COR-L47 (cell line): ENCODE results near the gene HAX1.
A peak's percentile ranks its signal among the peaks of the same experiment; 100 is the strongest.
"Not testable (repeated sequence)": the region's sequence is repeated elsewhere in the genome, so short reads cannot be mapped to it uniquely, and the experiment has no call there.

Experiments used
- DNase-seq: peaks from one replicate; lab custom pipeline; 2025; lab: John Stamatoyannopoulos, UW

Gene HAX1

DNA sequence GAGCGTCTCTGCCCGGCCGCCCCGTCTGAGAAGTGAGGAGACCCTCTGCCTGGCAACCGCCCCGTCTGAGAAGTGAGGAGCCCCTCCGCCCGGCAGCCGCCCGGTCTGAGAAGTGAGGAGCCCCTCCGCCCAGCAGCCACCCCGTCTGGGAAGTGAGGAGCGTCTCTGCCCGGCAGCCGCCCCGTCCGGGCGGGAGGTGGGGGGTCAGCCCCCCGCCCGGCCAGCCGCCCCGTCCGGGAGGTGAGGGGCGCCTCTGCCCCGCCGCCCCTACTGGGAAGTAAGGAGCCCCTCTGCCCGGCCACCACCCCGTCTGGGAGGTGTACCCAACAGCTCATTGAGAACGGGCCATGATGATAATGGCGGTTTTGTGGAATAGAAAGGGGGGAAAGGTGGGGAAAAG lies 15.2 kb downstream of the HAX1 start:
- DNase-seq: not testable (repeated sequence)

DNA sequence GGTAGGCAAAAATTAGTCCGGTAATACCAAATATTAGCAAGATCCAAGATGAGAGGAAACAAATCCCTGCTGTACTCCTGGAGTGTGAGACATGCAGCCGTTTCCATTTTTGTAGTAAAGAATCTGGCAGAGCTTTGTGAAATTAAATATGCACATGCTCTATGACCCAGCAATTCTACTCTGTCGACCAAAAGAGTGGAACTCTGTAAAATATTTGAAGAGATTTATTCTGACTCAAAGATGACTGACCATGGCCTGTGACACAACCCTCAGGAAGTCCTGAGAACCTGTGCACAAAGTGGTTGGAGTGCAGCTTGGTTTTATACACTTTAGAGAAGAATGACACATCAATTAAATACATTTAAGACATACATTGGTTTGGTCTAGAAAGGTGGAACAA lies 16.2 kb downstream of the HAX1 start:
- DNase-seq: no peak

DNA sequence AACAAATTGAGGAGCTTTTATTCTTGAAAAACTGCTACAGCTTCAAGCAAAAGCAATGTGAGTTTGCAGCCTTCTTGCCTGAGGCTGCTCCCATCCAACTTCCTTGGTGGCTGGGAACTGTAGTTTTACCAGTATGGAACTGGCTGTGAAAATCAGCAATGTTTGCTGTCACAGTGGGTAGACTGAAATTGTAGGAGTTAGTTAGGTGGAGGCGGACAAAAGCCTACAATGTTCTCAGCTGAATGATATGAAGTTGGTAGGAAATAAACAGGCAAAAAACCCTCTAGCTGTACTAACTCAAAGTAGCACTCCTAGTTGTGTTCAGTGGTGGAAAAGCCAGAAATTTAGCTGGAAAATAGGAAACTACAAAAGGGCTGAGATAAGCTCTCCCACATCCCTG lies 18.5 kb downstream of the HAX1 start:
- no peak for DNase-seq

DNA sequence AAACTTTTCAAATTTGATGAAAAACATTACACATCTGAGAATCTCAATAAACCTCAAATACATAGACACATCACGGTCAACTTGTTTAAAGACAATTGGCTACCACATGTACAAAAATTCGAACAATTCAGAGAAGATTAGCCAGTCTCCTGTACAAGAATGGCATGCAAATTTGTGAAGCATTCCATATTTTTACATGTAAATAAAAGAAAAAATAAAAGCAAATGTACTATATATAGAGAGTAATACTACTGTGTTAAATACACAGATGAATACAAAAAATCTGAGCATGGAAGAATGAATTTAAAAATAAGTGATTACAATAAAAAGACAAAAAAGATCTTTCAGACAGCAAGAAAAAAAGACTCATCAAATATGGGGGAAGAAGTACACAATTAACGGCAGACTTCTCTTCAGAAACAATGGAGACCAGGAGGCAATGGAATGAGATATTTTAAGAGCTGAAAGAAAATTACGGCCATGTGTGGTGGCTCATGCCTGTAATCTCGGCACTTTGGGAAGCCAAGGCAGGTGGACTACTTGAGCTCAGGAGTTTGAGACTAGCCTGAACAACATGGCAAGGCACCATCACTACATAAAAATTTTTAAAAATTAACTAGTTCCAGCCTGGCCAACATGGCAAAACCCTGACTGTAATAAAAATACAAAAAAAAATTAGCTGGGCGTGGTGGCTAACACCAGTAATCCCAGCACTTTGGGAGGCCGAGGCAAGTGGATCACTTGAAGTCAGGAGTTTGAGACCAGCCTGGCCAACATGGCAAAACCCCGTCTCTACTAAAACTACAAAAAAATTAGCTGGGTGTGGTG lies 23.2 kb downstream of the HAX1 start:
- no peak for DNase-seq

DNA sequence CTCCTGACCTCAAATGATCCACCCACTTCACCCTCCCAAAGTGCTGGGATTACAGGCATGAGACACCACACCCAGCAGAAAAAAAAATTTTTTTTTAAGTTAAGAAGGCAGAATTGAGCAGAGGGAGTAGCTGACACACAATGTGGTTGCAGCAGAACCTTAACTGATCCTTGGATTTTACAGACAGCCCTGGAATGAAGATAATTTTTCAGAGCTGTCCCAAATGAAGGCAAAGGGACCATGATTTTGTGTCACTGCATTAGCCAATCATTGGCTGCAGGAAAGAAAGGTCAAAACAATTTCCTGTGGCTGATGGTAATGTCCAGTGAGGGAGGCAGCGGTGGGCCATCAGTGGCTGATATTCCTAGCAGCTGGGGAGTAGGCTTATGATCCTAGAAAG lies 29.2 kb downstream of the HAX1 start:
- DNase-seq: no peak

DNA sequence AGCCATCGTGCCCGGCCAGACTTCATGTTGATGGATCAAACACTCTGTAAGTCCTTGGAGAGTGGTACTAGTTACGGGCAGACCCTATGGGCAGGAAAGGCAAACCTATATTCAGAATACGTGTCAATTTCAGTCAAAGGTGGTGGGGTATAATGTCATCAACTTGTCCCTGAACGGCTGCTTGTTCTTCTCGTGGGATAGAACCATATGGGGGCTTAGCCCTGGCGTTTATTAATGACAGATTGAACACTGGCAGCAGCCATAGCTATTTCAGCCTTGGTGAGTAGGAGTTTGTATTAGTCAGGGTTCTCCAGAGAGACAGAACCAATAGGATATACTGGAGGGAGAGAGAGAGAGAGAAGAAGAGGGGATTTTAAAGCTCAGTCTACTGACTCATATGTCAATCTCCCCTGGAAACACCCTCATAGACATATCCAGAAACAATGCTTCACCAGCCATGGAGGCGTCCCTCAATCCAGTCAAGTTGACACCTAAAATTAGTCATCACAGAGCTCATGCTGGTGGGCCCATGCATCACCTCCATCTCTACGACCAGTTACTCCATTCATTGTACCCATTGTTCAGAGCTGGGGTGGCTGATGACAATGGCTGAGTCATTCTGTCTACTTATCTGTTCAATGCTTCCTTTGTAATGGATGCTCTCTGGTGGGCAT lies 32.4 kb downstream of the HAX1 start:
- no peak for DNase-seq

DNA sequence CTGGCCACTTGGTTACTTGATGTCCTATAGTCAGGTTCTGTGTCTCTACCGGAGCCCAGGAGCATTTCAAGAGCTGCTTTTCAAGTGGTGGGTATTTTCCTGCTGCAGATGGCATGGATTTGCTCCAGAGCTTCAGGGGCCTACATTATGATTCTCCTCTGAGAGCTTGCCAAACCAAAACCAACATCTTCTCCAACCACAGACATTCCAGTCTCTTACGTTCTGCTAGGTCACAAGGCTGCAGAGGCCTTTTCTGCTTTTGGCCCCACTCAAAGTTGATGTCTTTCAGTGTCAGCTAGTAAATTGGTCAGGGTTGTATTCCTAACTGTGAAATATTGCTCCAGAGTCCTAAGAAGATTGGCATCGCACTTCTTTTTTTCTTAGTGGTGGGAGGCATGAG lies 33.7 kb downstream of the HAX1 start:
- no peak for DNase-seq

DNA sequence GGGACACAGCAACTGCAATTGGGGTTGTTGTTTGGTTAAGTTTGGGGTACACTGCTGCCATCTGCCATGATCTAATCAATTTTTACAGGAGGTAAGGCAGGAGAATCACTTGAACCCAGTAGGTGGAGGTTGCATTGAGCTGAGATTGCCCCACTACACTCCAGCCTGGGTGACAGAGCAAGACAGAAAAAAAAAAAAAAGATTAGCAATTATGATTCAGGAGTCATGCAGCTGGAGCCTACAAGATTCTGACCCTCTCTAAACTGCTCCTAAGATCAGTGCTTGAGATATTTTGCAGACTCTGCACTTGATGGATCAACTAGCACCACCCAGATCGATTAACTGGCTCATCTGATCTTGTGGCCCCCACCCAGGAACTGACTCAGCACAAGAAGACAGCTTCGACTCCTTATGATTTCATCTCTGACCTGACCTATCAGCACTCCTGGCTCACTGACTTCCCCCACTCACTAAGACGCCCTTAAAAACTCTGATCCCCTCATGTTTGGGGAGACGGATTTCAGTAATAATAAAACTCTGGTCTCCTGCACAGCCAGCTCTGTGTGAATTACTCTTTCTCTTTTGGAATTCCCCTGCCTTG lies 35.3 kb downstream of the HAX1 start:
- not testable (repeated sequence) for DNase-seq

DNA sequence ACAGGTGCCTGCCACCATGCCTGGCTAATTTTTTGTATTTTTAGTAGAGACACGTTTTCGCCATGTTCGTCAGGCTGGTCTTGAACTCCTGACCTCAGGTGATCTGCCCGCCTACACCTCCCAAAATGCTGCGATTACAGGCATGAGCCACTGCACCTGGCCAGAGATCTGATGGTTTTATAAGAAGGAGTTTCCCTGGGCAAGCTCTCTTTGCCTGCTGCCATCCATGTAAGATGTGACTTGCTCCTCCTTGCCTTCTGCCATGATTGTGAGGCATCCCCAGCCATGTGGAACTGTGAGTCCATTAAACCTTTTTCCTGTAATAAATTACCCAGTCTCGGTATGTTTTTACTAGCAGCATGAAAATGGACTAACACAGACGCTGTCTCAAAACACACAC lies 36.7 kb downstream of the HAX1 start:
- DNase-seq: not testable (repeated sequence)

DNA sequence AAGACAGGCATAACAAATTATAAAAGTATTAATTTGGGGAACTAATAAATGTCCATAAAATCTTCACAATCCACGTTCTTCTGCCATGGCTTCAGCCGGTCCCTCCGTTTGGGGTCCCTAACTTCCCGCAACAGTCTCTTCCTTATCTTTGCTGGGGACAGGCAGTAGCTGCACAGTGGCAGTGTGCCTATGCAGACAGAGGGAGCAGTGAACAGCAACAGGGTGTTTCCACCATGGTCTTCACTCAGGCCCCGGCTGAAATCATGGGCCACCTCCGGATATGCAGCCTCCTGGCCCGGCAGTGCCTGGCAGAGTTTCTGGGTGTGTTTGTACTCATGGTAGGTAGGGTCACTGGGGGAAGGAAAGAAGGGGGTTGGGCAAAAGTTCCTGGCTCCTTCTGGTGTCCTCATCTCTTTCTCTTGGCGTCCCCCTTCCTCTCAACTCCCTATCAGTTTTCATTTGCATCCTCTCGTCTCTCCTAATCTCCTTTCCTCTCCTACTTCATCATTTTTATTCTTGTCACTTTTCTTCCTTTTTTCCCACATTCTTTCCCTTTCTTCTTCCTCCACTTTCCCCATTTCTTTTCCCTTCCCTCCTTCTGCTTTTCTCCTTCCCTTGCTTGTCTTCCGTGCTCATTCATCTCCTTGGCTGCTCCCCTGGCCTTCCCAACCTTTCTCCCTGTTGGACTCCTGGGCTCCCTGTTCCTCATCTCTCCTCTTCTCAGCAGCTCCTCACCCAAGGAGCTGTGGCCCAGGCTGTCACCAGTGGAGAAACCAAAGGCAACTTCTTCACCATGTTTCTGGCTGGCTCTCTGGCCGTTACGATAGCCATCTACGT lies 40.0 kb downstream of the HAX1 start:
- not testable (repeated sequence) for DNase-seq

DNA sequence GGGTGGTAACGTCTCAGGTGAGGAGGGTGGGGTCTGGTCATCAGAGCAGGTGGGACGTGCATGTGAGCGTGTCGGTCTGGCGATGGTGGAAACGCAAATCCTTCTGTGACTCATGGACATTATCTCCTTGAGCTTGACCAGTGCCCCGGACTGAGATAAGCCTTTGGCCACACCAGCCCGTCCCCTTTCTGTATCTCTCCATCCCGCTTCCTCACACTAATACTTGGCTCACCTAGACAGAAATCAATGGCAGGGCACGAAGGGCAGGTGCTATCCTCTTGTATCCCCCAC lies 40.6 kb downstream of the HAX1 start:
- no peak for DNase-seq

DNA sequence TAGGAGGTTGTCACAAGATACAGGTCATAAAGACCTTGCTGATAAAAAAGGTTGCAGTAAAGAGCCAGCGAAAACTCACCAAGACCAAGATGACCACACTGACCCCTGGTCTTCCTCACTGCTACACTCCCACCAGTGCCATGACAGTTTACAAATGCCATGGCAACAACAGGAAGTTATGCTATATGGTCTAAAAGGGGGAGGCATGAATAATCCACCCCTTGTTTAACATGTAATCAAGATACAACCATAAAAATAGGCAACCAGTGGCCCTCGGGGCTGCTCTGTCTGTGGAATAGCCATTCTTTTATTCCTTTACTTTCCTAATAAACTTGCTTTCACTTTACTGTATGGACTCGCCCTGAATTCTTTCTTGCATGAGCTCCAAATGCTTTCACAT lies 41.8 kb downstream of the HAX1 start:
- not testable (repeated sequence) for DNase-seq

DNA sequence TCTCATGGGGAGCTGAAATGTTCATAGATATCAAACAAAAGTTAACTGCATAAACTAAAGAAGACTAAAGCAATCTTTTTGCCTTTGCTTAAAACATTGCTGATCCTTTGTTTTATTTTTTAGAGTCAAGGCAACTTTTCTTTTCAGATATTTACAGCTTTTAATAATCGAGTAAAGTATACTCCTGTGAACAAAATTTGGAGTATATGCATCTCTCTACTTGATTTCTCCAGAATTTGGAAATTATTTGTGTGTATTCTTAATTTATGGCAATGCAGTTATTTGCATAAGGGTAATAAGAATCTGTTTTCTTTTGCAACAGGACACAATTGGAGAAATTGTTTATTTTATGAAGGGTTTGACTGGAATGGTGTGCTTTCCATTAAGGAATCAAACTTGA lies 44.3 kb downstream of the HAX1 start:
- no peak for DNase-seq

DNA sequence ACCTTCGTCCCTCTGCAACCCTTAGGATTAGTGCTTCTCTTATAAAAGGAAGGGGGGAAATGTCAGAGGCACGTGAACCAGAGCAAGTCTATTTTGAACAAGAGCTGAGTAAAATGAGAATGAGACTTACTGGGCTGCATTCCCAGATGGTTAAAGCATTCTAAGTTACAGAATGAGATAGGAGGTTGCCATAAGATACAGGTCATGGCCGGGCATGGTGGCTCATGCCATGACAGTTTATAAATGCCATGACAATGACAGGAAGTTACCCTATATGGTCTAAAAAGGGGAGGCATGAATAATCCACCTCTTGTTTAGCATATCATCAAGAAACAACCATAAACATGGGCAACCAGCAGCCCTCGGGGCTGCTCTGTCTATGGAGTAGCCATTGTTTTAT lies 46.0 kb downstream of the HAX1 start:
- no peak for DNase-seq

DNA sequence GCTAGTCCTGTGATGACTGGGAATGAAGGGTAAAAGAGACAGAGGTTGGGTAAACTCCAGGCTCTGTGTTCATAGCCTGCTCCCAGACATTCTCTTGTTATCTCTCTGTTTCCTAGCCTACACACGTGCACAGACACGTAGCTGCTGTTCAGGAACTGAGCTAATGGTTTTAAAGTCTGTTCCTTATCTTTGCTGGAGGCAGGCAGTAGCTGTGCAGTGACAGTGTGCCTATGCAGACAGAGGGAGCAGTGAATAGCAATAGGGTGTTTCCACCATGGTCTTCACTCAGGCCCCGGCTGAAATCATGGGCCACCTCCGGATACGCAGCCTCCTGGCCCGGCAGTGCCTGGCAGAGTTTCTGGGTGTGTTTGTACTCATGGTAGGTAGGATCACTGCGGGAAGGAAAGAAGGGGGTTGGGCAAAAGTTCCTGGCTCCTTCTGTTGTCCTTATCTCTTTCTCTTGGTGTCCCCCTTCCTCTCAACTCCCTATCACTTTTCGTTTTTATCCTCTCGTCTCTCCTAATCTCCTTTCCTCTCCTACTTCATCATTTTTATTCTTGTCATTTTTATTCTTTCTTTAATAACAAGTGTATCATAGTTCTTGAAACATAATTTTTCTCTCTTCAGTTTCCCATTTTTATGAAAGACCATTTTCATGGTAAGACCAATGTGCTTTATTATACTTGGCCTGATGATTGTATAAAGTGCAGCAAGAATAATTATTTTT lies 48.6 kb downstream of the HAX1 start, which contains the start of gene AQP10:
TSS of gene AQP10 (plus strand) at position 212 of the 727 bp plus-strand sequence. CDS start at position 275, 63 bp downstream.
- no peak for DNase-seq

DNA sequence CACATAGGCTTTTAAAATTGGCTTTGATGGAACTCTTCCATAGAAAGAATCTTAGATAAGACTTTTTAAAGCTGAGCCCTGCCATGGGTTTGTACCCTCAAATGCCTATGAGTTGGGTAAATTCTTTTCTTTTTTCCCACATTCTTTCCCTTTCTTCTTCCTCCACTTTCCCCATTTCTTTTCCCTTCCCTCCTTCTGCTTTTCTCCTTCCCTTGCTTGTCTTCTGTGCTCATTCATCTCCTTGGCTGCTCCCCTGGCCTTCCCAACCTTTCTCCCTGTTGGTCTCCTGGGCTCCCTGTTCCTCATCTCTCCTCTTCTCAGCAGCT lies 49.1 kb downstream of the HAX1 start:
- DNase-seq: not testable (repeated sequence)

DNA sequence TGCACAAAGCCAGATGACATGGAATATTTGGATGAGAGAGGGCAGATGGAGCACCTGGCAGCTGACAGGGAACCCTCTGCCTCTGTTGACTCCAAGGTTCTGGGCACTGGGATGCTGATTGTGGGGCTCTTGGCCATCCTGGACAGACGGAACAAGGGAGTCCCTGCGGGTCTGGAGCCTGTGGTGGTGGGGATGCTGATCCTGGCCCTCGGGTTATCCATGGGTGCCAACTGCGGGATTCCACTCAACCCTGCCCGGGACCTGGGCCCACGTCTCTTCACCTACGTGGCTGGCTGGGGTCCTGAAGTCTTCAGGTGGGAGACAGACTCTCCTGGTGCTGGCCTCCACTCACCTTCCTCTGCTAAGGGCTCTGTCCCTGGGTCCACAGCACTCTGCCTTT lies 51.1 kb downstream of the HAX1 start:
- no peak for DNase-seq

DNA sequence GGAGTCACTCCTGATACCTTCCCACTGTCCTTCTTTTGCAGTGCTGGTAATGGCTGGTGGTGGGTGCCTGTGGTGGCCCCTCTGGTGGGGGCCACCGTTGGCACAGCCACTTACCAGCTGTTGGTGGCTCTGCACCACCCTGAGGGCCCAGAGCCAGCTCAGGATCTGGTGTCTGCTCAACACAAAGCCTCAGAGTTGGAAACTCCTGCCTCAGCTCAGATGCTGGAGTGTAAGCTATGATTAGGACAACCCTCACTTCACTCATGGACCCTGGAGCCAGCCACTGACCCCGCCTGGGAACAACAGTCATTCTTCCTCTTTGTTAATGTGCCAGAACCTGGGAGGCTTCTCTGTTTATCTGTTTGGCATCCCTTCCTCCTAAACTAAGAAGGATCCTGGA lies 51.8 kb downstream of the HAX1 start:
- no peak for DNase-seq

DNA sequence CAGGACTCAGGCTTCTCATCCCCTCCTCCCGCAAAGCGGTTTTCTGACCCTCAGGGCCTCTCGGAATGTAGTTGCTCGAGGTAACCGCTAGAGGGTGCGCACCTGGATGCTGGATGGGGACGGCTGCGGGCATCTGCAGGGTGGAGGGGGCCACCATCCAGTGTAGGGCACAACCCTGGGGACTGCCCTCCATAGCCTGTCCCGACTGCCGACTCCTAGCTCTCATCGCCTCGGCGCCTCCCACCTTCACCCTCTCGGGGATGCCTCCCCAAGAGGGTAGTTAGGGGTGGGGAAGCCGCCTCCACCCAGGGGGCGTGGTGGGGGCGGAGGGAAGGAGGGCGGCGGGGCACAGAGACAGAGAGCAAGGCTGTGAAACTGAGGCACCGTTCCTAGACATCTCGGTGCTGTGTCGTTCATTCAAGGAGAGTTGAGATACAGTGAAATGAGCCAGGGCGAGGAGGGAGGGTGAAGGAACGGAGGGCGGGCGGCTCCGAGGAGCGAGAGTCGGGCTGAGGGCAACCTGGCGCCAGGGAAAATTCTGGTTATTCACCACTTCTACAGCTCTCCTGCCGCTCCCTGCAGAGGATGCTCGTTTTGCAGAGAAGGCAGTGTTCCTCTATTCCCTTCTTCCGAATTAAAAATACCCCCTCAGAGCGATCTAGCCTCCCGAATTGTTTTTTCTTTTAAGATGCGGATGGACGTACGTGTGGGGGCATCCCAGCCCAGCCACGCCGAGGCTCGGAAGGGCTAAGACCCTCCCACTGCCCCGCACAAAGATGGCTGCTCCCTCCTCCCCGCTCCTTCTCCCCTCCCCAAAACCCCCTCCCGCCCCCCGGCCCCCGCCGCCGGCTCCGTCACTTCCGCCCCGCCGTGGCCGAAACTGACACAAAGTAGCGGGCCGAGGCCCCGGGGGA lies 52.5 kb downstream of the HAX1 start, which contains the start of gene ATP8B2:
TSS of gene ATP8B2 (plus strand) at position 857 of the 914 bp plus-strand sequence. CDS start 2,617 bp downstream, outside the sequence.
- DNase-seq: peak; percentile 75
